LNCAP (cell line): ENCODE measurements around the gene OASL.

ENCODE experiments used
- TF ChIP-seq, protein P1 (sequence below): fragments of 450-650 bp; IDR thresholded peaks from 2 replicates; pipeline ENCODE4 v1.5.1; 2017; ENCODE audit warnings: mild to moderate bottlenecking

OASL gene

DNA sequence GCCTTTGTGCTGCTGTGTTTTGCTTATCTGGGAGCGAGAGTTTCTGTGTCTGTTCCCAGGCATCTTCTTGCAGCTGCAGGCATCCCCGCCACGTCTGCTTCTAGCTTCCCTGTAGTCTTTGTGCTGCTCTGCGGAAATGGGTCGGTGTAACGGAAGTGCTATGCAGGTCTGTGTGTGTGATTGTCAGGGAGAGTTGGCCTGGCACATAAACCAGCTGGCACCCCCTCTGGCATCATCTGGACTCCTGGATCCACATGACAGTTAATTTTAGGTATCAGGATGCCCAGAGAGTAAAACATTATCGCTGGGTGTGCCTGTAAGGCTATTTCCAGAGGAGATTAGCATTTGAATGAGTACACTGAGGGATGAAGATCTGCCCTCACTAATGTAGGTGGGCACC is 9.4 kb upstream of the OASL start:
- TF ChIP-seq, protein P1, sequence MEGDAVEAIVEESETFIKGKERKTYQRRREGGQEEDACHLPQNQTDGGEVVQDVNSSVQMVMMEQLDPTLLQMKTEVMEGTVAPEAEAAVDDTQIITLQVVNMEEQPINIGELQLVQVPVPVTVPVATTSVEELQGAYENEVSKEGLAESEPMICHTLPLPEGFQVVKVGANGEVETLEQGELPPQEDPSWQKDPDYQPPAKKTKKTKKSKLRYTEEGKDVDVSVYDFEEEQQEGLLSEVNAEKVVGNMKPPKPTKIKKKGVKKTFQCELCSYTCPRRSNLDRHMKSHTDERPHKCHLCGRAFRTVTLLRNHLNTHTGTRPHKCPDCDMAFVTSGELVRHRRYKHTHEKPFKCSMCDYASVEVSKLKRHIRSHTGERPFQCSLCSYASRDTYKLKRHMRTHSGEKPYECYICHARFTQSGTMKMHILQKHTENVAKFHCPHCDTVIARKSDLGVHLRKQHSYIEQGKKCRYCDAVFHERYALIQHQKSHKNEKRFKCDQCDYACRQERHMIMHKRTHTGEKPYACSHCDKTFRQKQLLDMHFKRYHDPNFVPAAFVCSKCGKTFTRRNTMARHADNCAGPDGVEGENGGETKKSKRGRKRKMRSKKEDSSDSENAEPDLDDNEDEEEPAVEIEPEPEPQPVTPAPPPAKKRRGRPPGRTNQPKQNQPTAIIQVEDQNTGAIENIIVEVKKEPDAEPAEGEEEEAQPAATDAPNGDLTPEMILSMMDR = no peak

DNA sequence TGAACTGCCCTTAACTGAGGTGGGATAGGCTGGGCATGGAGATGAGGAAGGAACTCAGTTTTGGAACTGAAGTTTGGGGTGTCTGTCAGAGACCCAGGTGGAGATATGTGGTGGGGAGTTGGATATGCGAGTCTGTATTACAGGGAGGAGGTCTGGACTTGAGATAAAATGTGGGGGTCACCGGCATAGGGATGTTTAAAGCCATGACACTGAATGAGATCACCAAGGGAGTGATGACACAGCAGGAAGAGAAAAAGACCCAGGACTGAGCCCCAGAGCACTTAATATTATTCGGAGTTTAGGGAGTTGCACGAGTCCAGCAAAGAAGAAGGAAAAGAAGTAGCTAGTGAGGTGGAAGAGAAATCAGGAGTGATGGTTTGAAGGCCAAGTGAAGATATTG is 4.0 kb upstream of the OASL start:
- TF ChIP-seq, protein P1 = no peak

DNA sequence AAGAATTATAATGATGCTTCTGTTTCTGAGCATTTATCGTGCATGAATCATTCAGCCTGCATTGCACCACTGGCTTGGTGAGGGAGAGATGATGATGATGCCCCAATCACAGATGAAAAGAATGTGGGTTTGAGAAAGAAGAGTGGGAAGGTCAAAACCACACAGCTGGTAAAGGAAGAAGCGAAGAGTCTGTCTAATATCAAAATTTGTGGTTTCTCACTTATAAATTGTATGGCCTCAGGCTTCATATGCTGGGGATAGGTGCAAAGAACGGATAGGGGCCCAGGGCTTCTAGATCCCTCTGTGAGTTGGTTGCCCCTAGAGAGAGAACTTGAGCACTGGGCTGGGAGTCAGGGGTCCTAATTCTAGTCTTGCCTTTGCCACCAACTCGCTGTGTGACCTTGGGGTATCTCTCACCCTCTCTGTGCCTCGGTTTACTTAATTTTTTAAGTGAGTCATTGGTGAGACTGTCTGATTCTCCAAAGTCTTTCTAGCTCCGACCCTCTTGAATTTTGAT is 2.2 kb downstream of the OASL start:
- TF ChIP-seq, protein P1 = no peak

DNA sequence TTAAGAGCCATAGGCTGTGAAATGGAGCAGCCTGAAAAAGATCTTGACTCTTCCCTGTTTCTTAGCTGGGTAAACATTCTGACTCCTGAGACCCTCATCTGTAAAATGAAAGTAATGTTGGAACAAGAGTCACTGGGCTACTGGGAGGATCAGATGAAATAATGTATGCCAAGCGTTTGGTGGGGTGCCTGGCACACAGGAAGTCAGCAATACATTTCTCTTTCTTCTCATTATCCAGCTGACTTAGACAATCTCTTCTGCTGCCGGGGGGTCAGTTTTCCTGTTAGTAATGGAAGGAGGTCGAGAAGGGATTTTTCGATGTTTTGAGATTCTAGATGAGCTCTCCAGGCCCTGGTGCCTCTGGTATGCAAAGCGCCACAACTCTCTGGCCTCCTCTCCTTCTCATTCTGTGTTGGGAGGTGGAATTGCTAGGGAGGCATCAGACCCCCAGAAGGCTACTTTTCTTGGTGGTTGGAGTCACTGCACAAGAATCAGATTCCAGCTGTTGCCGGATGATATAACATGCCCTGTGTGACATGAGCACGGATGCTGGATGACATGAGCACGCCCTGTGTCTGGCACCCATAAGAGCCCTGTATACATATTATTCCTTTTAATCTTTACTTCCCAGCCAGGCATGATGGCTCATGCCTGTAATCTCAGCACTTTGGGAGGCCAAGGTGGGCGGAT is 4.3 kb downstream of the OASL start:
- TF ChIP-seq, protein P1 = no peak

DNA sequence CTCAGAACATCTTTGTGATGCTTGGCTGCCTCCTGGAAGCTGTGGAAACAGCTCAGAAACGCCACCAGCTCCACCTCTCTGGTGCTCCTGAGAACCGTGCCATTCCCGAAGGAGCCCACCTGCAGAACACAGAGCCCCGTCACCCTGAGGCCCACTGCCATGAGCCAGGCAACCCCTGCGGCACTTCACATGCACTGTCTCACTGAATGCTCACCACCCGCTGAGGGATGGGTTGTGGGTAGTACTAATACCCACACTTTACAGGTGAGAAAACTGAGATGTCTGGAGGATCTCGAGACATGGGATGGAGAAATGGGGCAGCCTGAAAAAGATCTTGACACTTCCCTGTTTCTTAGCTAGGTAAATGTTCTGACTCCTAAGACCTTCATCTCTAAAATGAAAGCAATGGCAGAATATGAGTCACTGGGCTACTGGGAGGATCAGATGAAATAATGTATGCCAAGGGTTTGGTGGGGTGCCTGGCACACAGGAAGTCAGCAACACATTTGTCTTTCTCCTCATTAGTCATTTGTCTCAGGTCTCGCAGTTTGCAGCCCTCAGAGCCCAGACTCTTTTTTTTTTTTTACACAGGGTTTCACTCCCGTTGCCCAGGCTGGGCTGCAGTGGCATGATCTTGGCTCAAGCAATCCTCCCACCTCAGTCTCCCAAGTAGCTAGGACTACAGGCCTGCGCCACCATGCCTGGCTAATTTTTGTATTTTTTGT is 5.3 kb downstream of the OASL start:
- TF ChIP-seq, protein P1 = no peak

DNA sequence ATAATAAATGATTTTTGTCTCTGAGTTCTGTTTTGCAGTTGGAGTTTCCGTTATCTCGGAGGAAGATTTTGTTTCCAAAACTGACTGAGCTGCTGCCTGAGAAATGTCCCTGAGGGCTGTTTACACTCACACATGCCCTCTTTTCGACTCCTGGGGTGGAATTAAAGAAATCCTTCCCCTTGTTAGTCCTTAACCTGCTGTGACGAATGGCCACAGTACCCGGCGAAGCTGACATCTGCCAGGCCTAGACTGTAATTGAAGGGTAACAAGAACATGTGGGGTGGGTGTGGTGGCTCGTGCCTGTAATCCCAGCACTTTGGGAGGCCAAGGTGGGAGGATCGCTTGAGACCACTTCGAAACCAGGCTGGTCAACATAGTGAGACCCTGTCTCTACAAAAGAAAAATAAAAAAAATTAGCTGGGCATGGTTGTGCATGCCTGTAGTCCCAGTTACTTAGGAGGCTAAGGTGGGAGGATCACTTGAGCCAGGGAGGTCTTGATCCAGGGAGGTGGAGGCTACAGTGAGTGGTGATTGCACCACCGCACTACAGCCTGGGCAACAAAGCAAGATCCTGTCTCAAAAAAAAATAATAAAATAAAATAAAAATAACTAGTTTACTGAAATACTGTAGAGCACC is 8.4 kb downstream of the OASL start:
- TF ChIP-seq, protein P1 = no peak

DNA sequence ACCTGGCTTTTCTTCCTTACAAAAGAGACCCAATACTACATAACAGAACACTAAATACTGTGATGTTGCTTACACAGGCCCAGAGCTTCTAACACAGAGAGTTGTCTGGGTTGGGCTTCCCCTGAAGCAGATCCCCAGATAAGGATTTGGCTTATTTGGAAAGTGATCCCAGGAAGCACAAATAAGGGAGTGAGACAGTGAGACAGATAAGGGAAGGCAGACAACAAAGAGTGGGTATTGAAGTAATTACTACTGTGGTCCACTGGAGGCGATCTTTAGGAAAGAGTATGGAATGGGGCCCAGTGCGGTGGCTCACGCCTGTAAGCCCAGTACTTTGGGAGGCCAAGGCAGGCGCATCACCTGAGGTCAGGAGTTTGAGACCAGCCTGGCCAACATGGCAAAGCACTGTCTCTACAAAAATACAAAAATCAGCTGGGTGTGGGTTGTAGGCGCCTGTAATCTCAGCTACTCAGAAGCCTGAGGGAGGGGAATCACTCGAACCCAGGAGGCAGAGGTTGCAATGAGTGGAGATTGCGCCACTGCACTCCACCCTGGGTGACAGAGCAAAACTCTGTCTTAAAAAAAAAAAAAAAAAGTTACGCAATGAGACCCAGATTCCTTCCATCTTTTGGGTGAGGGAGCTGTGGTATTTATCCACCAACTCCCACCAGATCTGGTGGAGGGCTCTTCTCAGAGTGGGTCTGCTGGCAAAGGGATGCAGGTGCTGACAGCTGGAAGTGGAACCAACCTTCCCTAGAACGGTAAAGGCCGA is 12.6 kb downstream of the OASL start:
- TF ChIP-seq, protein P1 = no peak
